HAP-1 (cell line): ENCODE results near the gene THAP3.
"Not testable (repeated sequence)": the region's sequence is repeated elsewhere in the genome, so short reads cannot be mapped to it uniquely, and the experiment has no call there.

Experiments used
- DNase-seq, 2 experiments: peaks; one replicate each; pipeline ENCODE4 v3.0.0-alpha.2; 2016 to 2020; ENCODE audit warnings: low spot score in 2 of 2
- H3K27me3 ChIP-seq: fragments of 250-450 bp; sonication (Bioruptor Pico); 2 replicates; pipeline ENCODE4 v1.5.1; 2020; ENCODE audit warnings: low read depth, mild to moderate bottlenecking, moderate library complexity
- H3K36me3 ChIP-seq: fragments of 250-450 bp; sonication (Bioruptor Pico); replicated peaks from 2 replicates; pipeline ENCODE4 v1.5.1; 2020; ENCODE audit warnings: mild to moderate bottlenecking
- H3K4me1 ChIP-seq: fragments of 250-450 bp; sonication (Bioruptor Pico); 2 replicates; pipeline ENCODE4 v1.5.1; 2020; ENCODE audit warnings: mild to moderate bottlenecking
- H3K4me3 ChIP-seq: fragments of 250-450 bp; sonication (Bioruptor Pico); 2 replicates; pipeline ENCODE4 v1.5.1; 2020; ENCODE audit warnings: mild to moderate bottlenecking, moderate library complexity
- H3K9me3 ChIP-seq: fragments of 250-450 bp; sonication (Bioruptor Pico); 2 replicates; pipeline ENCODE4 v1.5.1; 2020; ENCODE audit warnings: mild to moderate bottlenecking, moderate library complexity
- in situ Hi-C: fragments of 300-500 bp; cut with MboI; formaldehyde crosslinking; loops from 3 replicates; pipeline ENCODE4 v1.14.3; 2020; ENCODE audit warnings: low sequenced_read_pairs, inconsistent platforms, mixed read lengths

THAP3 gene

DNA sequence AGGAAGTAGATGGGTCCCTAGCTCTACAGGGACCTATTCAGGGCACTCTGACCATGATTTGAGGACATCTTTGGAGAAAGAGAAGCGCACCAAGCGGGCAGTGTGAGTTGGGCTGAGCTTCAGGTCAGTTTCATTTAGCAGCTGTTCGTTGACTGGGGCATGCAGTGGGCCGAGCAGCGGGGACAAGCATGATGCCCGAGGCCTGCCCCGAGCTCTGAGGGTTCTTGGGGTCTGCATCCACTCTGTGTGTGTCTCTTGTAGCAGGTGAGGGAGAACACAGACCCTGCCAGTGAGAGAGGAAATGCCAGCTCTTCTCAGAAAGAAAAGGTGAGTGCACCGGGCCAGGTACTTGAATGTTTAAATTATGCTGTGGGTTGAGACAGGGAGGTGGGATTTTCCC, 5.4 kb downstream of the THAP3 start:
- H3K4me3 ChIP-seq = no peak overlapping the region
- no peaks in the 10 kb centered on the region for H3K27me3 ChIP-seq
- in situ Hi-C loops = no loop called here
- peaks cover 54% of the 10 kb centered on the region for H3K36me3 ChIP-seq
- H3K9me3 ChIP-seq = no peaks in the 10 kb centered on the region
- no peak for DNase-seq
- peaks cover 4% of the 10 kb centered on the region; the same call in 1 of the 2 replicates for H3K4me1 ChIP-seq

DNA sequence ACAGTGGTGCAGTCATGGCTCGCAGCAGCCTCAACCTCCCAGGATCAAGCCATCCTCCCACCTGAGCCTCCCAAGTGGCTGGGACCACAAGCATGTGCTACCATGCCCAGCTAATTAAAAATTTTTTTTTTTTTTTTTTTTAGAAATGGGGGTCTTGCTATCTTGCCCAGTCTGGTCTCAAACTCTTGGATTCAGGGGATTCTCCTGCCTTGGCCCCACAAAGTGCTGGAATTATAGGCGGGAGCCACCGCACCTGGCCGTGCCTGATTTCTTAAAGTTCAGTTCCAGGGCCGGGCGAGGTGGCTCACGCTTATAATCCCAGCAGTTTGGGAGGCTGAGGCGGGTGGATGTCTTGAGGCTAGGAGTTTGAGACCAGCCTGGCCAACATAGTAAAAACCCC, 6.4 kb downstream of the THAP3 start:
- no peaks in the 10 kb centered on the region for H3K27me3 ChIP-seq
- peaks cover 60% of the 10 kb centered on the region for H3K36me3 ChIP-seq
- H3K4me3 ChIP-seq = no peak overlapping the region
- H3K4me1 ChIP-seq = peaks cover 2% of the 10 kb centered on the region; the same call in 1 of the 2 replicates
- DNase-seq = no peak
- H3K9me3 ChIP-seq = no peaks in the 10 kb centered on the region
- in situ Hi-C loops = no loop called here

DNA sequence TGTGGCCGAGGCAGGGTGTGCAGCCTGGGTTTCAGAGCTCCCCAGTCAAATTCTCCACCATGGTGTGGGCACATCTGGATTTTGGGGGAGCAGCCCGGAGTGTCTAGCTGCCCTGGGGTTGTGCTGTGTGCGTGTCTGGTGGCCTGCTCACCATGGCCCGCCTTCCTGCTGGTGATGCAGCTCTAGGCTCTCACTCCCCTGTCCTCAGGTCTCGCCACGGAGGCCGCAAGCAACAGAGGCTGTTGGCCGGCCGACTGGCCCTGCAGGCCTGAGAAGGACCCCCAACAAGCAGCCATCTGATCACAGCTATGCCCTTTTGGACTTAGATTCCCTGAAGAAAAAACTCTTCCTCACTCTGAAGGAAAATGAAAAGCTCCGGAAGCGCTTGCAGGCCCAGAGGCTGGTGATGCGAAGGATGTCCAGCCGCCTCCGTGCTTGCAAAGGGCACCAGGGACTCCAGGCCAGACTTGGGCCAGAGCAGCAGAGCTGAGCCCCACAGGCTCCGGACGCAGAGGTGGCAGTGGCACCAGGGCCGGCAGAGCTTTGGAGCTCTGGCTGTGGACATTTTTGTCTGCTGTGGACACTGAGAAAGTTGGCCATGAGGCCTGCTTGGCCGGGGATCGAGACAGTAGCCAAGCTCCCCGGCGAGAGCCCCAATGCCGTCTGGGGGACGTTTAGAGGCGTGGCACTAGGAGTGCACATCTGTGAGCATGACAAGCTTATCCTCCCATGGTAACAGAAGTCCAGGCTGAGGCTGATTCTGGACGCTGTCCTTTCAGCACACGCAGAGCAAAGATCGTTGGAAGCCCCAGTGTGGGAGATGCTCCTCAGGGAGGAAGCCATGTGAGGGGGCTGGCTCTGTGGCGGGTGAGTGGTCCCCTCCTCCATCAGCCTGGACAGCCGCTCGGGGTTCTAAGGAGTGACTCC, 8.2 kb downstream of the THAP3 start:
- H3K4me1 ChIP-seq = no peaks in the 10 kb centered on the region
- H3K36me3 ChIP-seq = peaks cover 72% of the 10 kb centered on the region
- in situ Hi-C loops = no loop called here
- H3K9me3 ChIP-seq = no peaks in the 10 kb centered on the region
- no peak for DNase-seq
- H3K4me3 ChIP-seq = no peak overlapping the region
- H3K27me3 ChIP-seq = no peaks in the 10 kb centered on the region

DNA sequence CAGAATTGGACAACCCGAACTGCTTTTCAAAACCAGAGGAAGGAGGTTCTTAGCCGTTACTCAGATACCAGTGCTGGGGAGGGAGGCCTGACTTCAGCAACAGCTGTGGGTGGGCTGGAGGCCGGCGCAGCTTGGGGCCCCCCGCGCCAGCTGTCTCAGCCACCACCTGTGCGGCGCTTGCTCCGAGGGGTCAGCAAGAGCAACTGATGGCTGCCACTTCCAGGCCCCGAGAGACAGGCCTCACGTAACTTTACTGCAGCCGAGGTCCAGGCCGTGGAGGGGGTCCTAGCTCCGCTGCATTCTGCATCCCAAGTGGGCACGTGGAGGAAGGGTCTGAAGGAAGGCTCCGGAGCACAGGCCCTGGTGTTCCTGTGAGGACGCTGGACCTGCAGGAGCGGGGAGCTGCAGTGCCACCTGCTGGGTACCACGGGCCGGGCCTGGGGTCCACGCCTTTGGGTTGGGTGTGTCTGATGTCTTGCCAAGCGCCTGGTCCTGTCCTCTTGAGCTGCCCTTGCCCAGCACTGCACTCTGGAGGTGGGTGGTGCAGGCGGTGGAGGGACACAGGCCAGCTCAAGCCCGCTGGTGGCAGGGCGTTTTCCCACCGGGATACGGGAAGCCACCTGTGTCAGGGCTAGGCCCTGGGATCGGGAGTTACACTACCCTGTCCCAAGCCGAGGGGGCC, 9.8 kb downstream of the THAP3 start:
- Histone ChIP-seq H3K9me3 (no peaks in the 10 kb centered on the region), H3K36me3 (peaks cover 70% of the 10 kb centered on the region), H3K4me1 (no peaks in the 10 kb centered on the region), H3K4me3 (no peak overlapping the region), H3K27me3 (no peaks in the 10 kb centered on the region)
- in situ Hi-C loops = no loop called here
- peak; percentile 10 to 68 for DNase-seq

DNA sequence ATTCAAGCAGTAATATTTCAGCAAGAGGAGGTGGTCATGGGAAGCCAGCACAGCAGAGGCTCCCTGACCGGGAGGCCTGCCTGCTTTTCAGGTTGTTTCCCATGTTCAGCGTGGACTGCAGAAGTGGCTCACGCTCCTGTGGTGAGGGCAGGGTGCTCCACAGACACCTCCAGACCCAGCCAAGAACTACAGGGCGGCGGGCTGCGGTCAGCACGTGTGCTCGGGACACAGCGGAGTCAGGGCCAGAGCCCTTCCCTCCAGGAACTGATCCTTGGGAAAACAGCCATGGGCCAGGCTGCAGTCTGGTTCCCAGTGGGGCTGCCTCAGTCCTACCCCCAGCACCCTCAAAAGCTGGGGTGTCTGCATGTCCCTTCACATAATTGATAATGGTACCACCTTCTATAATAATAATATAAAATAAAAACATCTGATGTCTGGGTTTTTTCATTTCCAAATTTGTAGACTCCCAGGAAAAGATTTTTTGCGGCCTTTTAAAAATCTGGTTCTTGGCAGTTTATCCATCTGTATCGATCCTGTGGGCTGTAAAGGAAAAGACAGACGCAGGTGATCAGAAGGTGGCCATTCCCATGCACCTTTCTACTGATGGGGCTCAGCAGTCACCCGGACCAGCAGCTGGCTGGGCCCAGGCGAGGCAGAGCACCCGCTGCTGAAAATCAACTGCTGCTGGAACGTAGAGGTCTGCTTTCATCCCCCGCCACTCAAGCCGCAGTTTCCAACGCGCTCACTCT, 10.7 kb downstream of the THAP3 start:
- peaks cover 72% of the 10 kb centered on the region for H3K36me3 ChIP-seq
- H3K9me3 ChIP-seq = no peaks in the 10 kb centered on the region
- no peaks in the 10 kb centered on the region for H3K27me3 ChIP-seq
- in situ Hi-C loops = no loop called here
- H3K4me3 ChIP-seq = no peak overlapping the region
- H3K4me1 ChIP-seq = no peaks in the 10 kb centered on the region
- DNase-seq = no peak

DNA sequence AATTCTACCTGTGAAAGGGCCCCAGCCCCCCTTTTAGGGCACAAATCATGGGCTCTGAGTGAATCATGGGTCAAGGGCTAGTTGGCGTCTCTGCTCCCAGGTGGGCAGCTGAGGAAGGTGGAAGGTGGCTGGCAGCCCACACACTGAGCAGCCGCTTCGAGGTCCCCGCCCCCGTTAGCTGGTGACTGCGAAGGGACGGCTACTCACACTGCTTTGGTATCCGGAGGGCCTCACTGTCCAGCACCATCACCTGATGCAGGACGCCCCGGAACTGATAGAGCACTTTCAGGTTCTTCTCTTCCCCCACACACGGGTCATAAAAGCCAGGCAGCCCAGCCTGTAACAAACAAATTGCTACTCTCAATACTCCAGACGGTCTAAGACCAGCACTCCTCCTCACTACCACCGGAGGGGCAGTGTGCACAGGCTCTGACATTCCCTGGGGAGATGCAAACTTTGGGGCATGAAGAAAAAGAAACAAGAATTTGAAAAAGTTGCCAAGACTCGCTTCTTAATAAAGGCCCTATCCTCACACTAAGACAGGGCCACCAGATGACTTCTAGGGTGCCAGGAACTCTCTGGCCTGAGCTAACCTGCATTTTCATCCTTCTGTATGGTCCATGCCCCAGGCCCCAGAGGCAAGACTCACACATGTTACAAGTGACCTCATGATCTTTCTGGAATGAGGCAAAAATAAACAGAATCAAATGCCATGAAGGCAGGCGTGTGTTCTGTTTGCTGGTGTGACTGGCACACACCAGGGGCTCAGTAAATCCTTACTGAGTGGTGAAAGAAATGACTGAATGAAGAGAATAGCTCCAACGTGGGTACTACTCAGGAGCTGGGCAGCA, 11.5 kb downstream of the THAP3 start:
- no peak for DNase-seq
- in situ Hi-C loops = no loop called here
- Histone ChIP-seq H3K4me1 (no peaks in the 10 kb centered on the region), H3K9me3 (no peaks in the 10 kb centered on the region), H3K4me3 (no peak overlapping the region), H3K27me3 (no peaks in the 10 kb centered on the region), H3K36me3 (peaks cover 79% of the 10 kb centered on the region)

DNA sequence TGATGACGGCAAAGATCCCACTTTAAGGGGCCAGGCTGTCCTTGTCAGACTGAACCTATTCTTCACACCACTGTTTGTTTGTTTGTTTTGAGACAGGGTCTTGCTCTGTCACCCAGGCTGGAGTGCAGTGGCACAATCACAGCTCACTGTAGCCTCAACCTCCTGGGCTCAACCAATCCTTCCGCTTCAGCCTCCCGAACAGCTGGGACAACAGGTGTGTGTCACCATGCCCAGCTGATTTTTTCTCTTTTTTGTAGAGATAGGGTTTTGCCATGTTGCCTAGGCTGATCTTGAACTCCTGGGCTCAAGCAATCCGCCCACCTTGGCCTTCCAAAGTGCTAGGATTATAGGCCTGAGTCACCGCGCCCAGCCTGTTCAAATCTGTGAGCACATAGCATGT, 12.1 kb downstream of the THAP3 start:
- H3K27me3 ChIP-seq, in situ Hi-C loops, H3K4me1 ChIP-seq, H3K4me3 ChIP-seq, H3K9me3 ChIP-seq, DNase-seq: not testable (repeated sequence)
- H3K36me3 ChIP-seq = peaks cover 82% of the 10 kb centered on the region

DNA sequence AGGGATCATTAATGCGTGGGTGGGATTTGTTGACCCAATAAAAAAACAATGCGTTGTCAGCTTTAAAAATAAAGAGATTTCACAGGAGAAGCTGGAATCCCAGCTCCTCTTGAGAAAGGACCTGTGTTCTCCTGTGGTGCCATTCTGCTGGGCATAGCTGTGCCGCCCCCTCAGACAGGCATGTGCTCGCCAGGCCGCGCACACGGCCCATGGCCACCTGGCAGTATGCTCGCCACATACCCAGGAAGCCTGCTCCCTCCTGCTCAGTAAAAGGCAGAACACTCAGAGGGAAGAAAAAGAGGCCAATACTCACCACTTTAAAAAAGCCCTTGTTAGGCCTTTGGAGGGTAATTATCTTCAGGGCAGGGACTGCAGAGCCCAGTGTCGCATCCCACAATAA, 13.1 kb downstream of the THAP3 start:
- in situ Hi-C loops = no loop called here
- Histone ChIP-seq H3K9me3 (no peaks in the 10 kb centered on the region), H3K27me3 (no peaks in the 10 kb centered on the region), H3K36me3 (peaks cover 82% of the 10 kb centered on the region), H3K4me1 (no peaks in the 10 kb centered on the region), H3K4me3 (no peak overlapping the region)
- no peak for DNase-seq

DNA sequence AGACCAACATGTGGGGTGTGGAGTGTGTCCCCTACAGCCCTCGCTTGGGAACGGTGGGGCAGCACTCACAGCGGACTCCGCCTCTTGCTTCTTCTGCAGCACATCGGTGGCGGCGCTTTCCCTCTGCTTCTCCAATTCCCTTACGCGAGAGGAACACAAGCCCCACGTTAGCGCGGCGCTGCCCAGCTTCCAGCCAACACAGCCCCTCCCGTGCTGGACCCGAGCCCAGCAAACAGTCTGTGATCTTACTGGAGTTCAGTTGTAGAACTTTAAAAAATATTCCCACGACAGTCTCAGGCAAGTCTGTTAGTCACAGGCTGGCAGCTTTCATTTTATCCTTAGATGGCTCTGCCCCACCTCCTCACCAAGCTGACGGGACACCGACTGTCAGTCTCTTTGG, 13.6 kb downstream of the THAP3 start:
- no peak overlapping the region for H3K4me3 ChIP-seq
- H3K9me3 ChIP-seq = no peaks in the 10 kb centered on the region
- in situ Hi-C loops = no loop called here
- DNase-seq = no peak
- H3K4me1 ChIP-seq = no peaks in the 10 kb centered on the region
- H3K27me3 ChIP-seq = no peaks in the 10 kb centered on the region
- H3K36me3 ChIP-seq = peaks cover 80% of the 10 kb centered on the region

DNA sequence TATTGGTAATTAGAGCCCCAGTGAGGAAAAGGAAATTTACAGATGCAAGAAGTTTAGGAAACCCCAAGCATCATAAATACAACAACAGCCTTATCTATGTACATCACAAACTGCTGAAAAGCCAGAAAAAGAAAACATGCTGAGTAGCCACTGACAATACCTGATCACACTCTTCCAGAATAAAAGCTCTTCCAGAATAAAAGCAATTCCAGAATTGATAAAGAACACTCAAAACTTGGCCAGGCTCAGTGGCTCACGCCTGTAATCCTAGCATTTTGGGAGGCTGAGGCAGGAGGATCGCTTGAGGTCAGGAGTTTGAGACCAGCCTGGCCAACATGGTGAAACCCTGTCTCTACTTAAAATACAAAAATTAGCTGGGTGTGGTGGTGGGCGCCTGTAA, 16.2 kb downstream of the THAP3 start:
- H3K4me1 ChIP-seq, in situ Hi-C loops, DNase-seq, H3K9me3 ChIP-seq, H3K4me3 ChIP-seq, H3K27me3 ChIP-seq: not testable (repeated sequence)
- H3K36me3 ChIP-seq = peaks cover 75% of the 10 kb centered on the region

DNA sequence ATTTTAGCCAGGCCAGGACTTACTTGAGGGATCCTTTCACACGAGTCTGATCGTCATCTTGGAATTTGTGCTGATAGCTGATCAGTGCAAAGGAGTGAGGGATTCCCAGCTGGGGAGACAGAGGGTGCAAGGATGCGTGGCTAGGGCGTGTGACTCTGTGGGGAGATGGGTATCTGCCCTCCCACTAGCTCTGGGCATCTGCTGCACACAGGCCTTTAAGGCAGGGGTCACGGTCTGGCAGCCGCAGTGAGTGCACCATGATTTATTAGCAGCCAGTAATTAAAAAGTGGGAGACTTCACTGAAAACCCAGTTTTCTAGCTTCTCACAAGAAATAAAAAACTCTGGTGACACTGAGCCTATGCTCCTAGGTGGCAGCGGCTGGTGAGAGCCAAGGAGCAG, 20.4 kb downstream of the THAP3 start:
- H3K4me3 ChIP-seq = no peak overlapping the region
- no peaks in the 10 kb centered on the region for H3K27me3 ChIP-seq
- H3K9me3 ChIP-seq = no peaks in the 10 kb centered on the region
- in situ Hi-C loops = no loop called here
- peaks cover 43% of the 10 kb centered on the region for H3K36me3 ChIP-seq
- no peak for DNase-seq
- H3K4me1 ChIP-seq = no peaks in the 10 kb centered on the region

DNA sequence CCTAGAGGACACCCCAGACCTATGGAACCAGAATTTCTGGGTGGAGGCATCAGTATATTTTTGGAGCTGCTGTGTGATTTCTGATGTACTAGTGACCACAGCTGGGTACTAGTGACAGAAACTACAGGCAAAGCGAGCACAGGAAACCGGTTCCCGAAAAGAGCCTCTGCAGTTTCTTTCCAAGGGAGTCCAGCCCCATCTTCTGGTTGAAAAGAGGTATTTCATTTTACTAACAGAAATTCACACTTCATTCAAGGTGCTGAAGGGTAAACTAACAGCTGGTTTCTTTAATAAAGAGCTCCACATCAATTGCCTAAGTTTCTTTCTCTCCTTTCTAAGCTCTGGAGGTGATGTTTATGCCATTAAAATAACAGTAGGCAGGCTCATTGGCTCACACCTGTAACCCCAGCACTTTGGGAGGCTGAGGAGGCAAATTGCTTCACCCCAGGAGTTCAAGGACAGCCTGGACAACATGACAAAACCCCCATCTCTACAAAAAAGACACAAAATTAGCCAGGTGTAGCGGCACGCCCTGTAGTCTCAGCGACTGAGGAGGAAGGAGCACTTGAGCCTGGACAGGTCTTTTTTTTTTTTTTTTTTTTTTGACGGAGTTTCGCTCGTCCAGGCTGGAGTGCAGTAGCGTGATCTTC, 22.0 kb downstream of the THAP3 start:
- DNase-seq = peak; percentile 47 to 59
- in situ Hi-C loops = no loop called here
- peaks cover 39% of the 10 kb centered on the region for H3K36me3 ChIP-seq
- no peaks in the 10 kb centered on the region for H3K4me1 ChIP-seq
- H3K4me3 ChIP-seq = no peak overlapping the region
- no peaks in the 10 kb centered on the region for H3K27me3 ChIP-seq
- H3K9me3 ChIP-seq = no peaks in the 10 kb centered on the region

DNA sequence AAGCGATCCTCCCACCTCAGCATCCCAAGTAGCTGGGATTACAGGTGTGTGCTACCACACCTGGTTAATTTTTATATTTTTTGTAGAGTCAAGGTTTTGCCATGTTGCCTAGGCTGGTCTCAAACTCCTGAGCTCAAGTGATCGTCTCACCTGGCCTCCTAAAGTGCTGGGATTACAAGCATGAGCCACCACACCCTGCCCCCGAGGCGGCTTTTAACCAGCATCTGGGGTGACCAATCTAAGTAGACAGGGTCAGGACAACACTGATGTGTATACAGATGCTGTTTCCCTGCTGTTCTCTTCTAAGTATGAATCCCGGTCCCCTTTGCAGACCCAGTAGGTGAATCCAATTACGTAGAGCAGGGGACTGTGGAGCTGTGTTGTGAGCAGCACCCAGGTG, 23.9 kb downstream of the THAP3 start:
- DNase-seq = no peak
- Histone ChIP-seq H3K27me3 (no peaks in the 10 kb centered on the region), H3K9me3 (no peaks in the 10 kb centered on the region), H3K4me1 (no peaks in the 10 kb centered on the region), H3K4me3 (no peak overlapping the region), H3K36me3 (peaks cover 46% of the 10 kb centered on the region)
- in situ Hi-C loops = no loop called here
